ENCODE measurements around the gene SPANXN4.

Gene SPANXN4

GRCh38 chrX:143025628-143026027, at the start of gene SPANXN4:
SPANXN4 (plus strand) TSS chrX:143025928; CDS start chrX:143026015, 87 bp downstream.
- no peak for DNase-seq (ENCODE audit: low spot score)

GRCh38 chrX:142977128-142977914, 48.4 kb upstream of the SPANXN4 start:
- DNase-seq (ENCODE audit: low spot score): no peak

- no peak for DNase-seq (ENCODE audit: low spot score)
Observed at GRCh38 chrX:142978130-142978684, 47.5 kb upstream of the SPANXN4 start.

- no peak for DNase-seq (ENCODE audit: low spot score)
Observed at GRCh38 chrX:142982679-142983078, 43.0 kb upstream of the SPANXN4 start.

GRCh38 chrX:142994988-142995387, 30.7 kb upstream of the SPANXN4 start:
- DNase-seq (ENCODE audit: low spot score): no peak

GRCh38 chrX:142998447-142999198, 27.1 kb upstream of the SPANXN4 start:
- no peak for DNase-seq (ENCODE audit: low spot score)

- no peak for DNase-seq (ENCODE audit: low spot score)
Observed at GRCh38 chrX:142999199-142999701, 26.5 kb upstream of the SPANXN4 start.

- DNase-seq (ENCODE audit: low spot score): no peak
Observed at GRCh38 chrX:143002206-143002605, 23.5 kb upstream of the SPANXN4 start.

- no peak for DNase-seq (ENCODE audit: low spot score)
Observed at GRCh38 chrX:143017272-143017671, 8.5 kb upstream of the SPANXN4 start.

GRCh38 chrX:143027275-143027674, 1.5 kb downstream of the SPANXN4 start:
- no peak for DNase-seq (ENCODE audit: low spot score)

GRCh38 chrX:143047511-143047910, 21.8 kb downstream of the SPANXN4 start:
- no peak for DNase-seq (ENCODE audit: low spot score)

- DNase-seq (ENCODE audit: low spot score): no peak
Observed at GRCh38 chrX:143058120-143058519, 32.4 kb downstream of the SPANXN4 start.

GRCh38 chrX:143081231-143081630, 55.5 kb downstream of the SPANXN4 start:
- no peak for DNase-seq (ENCODE audit: low spot score)

- DNase-seq (ENCODE audit: low spot score): no peak
Observed at GRCh38 chrX:143082537-143082936, 56.8 kb downstream of the SPANXN4 start.
